Ishikawa (cell line): ENCODE results near the gene ZNF774.

Experiments
- CREB1 ChIP-seq: IDR thresholded peaks from 2 replicates; pipeline ENCODE4 v1.6.1; 2012; ENCODE audit warnings: low read depth
- NFIC ChIP-seq: IDR thresholded peaks from 2 replicates; pipeline ENCODE4 v1.6.1; 2012
- REST ChIP-seq: IDR thresholded peaks from 2 replicates; pipeline ENCODE4 v1.6.1; 2012; ENCODE audit warnings: low read depth, mild to moderate bottlenecking
- YY1 ChIP-seq: IDR thresholded peaks from 2 replicates; pipeline ENCODE4 v1.6.1; 2012; ENCODE audit warnings: low read depth

- TF ChIP-seq CREB1 (no peak), YY1 (no peak), NFIC (no peak), REST (no peak)
Observed at GRCh38 chr15:90407871-90408317, 55.8 kb downstream of the ZNF774 start.
